Stimulated activated CD4-positive, alpha-beta T cell treated with anti-CD3 and anti-CD28 coated beads, Interleukin-1b, Interleukin-23, amount 100 ng/mL, for 24 hours (primary cell): ENCODE measurements around the gene EML1.

Experiments used
- DNase-seq, 4 experiments: peaks; one replicate each; pipeline ENCODE4 v3.0.0-alpha.2; 2020; ENCODE audit warnings: low read depth in 4 of 4, low spot score in 1 of 4

EML1 gene

GRCh38 chr14:99775351-99775750 lies 17.9 kb upstream of the EML1 start:
- DNase-seq: no peak

DNA sequence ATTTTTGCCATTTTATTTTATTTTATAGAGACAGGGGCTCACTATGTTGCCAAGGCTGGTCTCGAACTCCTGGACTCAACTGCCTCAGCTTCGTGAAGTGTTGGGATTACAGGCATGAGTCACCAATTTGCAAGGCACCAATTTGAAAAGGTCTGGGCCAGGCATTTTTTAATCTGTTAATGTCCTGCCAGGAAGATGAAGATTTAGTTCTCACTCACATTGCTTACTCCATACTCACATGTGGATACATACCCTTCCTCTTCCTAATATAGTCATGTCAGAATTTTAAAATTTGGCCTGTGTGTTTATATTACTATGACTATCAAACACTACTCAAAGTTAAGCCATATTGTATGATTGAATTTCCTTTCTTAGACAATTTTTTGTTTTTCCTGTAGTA lies 15.3 kb upstream of the EML1 start:
- DNase-seq: no peak

GRCh38 chr14:99779751-99780150 lies 13.5 kb upstream of the EML1 start:
- no peak for DNase-seq

- no peak for DNase-seq
These were observed 12.5 kb upstream of the EML1 start for GRCh38 chr14:99780690-99781089.

DNA sequence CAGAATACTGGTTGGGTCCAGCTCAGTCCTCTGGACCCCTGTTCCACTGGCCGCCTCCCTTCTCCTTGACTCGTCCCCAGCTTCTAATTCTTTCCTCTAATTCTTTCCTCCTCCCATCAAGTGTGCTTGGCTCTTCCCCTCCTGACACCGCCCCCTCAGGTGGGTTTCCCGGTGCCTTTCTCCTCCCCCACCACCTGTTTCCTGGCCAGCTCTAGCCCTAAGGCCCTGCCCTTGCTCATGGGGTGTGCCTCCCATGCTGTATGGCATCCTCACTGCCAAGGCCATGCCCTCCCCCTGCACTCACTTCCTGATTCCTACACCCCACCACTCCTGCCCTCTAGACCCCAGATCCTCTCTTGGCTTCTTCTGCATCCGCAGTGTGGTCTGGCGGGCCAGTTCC lies 12.1 kb upstream of the EML1 start:
- DNase-seq: no peak

DNA sequence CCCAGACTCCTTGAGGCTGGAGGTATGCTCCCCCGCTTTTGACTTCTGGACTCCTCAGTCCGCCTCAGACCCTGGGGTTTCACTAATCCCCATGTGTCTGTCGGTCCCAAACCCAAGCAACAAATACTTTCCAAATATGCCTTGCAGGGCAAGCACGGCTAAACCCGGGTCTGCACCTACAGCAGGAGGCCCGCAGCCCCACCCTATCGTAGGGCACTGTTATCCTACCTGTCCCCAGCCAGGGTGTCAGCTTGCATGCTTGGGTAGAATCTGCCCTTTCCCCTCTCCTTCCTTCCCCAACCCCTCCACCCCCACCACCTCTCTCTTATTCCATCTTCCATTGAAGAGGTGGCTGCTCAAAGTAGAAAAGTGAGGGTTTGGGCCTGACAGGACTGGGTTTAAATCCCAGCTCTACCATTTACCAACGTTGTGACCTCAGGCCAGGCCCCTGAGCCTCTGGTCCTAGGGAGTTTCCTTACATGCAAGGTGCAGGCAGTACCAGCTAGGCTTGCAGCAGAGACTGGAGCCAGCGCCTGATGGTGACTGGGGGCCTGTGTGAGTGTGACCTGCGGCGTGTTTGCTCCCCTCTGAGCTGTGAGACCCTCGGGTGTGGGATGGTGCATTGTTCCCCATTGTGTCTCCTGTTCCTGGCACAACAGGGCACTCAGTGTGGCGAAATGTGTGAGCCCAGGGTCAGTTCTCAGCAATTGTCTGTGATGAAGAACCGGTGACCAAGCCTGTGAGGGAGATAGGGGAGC lies 11.2 kb upstream of the EML1 start:
- no peak for DNase-seq

- no peak for DNase-seq
These were observed 8.7 kb upstream of the EML1 start for GRCh38 chr14:99784508-99784907.

DNA sequence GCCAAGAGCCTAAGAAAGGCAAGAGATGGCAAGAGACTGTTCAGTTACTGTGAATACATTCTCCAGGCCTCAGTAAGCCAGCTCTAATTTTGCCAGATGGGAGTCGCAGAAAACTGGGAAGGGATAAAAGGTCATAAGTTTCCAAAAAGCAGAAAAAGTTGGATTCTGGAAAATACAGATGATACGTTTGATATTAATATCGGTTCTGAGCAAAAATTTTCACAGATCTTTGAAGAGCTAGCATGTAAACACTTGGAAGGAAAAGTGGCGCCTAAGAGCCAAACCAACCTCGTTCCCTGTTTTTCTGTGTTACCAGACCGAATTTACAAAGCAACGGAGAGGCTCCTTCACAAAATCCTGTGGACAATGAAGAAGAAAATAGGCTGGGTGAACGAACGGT lies 7.8 kb upstream of the EML1 start:
- DNase-seq: no peak

- no peak for DNase-seq
These were observed 6.7 kb upstream of the EML1 start for GRCh38 chr14:99786511-99786989.

DNA sequence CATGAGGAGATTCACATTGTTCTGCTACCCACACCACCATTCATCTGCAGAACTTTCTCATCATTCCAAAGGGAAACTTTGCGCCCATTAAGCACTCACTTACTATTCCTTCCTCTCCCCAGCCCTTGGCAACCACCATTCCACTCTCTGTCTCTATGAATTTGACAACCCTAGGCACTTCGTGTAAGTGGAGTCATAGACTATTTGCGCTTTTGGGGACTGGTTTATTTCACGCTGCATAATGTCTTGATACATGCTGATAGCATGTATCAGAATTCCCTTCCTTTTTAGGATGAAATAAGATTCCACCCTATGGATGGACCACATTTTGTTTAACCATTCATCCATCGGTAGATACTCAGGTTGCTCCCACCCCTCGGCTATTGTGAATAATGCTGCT lies 4.5 kb upstream of the EML1 start:
- DNase-seq: no peak

DNA sequence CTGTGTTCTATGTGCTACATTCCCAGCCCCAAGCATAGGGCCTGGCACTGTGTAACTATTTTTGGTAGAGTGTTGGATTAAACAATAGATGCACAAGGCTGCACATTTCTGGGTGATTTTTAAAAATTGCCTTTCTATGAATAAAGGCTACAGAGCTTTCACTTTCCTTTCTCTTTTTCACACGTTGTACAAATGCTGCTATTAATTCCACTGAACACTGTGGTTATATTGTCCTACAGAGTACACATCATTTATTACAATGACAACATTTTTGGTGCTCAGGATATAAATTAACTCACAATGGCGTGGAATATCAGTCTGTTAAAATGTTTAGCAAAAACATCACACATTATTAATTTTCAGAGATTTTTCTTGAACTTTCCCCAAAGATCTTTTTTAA lies 3.6 kb upstream of the EML1 start:
- no peak for DNase-seq

DNA sequence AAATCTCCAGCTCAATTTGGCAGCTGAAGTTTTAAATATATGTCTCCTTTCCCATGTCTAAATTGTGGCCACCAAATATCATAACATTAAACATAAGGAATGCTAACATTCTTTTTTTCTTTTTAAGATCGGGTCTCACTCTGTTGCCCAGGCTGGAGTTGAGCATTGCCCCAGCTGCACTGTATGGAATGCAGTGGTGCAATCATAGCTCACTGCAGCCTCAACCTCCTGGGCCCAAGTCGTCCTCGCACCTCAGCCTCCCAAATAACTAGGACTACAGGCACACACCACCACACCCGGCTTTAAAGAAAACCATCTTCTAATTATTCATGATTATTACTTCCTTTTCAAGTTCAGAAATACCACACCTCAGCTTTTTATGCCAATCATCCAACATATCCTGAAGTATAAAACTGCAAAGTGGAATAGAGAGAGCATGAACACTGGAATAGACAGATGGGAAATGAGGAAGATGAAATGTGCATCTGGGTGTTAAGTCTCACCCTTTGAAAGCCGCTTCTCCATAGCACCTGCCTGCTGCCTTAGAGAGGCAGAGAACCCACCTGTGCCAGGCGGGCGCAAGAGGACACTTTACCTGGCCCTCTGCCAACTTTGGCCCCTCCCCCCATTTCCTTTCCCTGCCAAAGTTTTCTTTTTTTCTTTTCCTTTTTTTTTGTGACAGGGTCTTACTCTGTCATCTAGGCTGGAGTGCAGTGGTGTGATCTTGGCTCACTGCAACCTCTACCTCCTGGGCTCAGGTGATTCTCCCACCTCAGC lies 2.8 kb upstream of the EML1 start:
- no peak for DNase-seq

- DNase-seq: no peak
These were observed 2.2 kb upstream of the EML1 start for GRCh38 chr14:99790978-99791376.

DNA sequence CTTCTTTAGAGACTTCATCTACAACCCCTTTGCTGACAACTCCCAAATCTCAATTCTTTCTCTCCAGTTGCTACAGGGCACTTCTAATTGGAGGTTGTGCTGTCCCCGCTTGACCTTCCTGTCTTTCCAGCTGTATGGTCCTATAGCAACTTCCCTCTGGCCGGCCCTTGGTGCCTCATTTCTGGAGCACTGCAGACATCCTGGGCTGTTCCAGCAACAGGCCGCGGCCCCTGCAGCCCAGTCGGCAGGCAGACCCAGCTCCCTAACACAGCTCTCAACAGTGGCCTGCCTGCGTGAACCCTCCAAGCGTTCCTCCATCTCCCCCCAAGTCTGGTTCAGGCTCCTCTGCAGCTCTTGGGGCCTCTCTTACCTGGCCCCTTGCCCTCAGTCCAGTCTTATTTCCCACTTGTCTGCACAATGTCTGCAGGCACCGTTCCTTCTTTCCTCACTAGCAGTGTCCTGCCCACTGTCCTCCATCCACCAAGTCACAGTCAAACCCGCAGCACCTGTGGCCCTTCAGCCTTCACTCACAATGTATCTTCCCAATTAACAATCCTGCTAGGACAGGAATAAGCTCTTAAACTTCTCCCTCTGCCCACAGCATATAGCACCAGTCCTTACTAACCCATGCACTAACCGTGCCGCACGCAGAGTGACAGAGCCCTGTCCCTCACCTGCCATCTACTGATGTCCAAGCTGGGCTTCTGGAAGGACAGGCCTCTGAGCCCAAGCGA lies 1.6 kb upstream of the EML1 start:
- no peak for DNase-seq

DNA sequence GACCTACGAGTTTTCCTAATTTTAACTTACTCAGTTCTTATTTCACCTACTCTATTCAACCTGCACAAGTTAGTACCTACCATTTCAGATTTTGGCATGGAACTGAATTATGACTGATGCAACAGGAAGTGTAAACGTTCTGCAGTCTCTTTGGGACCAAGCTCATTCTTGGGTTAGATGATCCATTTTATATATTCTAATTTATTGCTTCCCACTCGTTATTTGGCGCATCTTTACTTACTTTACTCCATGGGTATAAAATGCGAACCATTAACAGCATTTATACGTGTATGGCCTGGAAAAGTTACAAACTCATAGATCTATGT lies 1.0 kb upstream of the EML1 start:
- no peak for DNase-seq

DNA sequence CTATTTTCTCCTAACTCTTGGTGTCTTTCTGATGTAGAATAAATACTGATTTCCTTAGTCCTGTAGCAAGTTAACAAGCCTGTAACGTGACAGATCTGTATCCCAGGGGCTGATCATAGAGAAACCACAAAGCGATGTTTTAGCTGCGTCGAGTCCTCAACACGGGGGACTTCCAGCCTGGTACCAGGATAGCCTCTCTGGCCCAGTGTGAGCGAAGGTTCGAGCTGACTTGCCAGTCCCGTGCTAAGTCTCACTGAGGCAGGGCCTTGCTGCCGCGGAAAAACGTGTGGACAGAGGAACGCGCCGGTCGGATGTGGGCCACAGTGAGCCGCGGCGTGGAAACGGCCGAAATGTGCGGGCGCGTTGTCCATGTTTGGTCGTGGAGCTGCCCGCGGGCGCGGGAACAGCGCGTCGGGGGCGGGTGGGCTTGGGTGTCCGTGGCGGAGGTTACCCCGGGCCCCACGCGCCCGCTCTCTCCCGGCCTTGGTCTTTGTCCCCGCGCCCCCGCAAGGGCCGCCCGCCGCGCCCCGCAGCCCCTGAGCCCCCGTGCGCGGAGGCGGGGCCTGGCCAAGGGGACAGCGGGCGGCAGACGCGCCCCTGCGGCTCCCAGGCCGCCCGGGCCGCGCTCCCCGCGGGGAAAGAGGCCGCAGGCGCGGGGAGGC lies 531 bp upstream of the EML1 start:
- DNase-seq: no peak

DNA sequence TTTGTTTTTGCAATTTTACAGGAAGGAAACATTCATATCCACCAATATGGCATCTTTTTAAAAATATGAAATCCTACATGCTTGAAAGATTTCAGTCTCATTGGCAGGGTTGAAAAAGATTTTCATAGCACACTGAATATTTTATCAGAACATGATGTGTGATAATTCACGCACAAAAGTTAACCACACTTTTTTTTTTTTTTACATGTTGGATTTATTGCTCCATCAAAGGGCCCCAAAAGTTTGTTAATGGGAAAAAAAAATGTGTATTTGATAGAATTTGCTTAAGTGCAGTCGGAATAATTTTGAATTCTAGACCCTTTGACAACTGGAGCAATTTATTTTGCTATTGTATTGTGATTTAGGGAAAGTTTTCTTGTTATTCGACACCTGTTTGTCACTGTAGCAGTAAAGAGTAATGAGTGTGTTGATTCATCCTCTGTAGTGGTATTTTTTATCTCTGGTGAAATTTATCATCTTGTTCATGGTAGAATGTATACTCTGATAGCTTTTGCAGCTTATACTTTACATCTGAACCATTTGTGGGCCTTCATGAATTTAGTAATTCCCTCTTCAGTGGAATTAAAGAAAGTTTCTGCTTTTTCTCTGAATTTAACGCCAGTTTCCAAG lies 1.1 kb downstream of the EML1 start:
- DNase-seq: no peak

DNA sequence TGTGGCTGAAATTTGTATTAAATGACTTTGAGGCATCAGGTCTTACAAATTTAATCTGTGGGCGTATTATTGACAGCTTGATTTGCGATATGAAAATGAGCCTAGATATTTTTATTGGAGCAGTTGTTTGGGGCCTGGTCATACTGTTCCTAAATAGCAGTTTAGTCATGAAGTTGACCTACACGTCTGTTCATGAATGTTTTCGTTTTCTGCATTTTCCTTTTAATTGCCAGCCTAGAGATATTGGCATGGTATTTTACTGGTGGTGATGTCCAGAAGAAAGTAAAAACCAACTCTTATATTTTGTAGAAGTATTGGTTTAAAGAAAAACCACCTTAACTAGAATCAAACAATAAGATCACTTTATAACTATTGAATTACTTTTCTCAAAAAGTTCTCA lies 1.8 kb downstream of the EML1 start:
- no peak for DNase-seq

- DNase-seq: no peak
These were observed 4.0 kb downstream of the EML1 start for GRCh38 chr14:99797231-99797630.

GRCh38 chr14:99800781-99801180 lies 7.6 kb downstream of the EML1 start:
- DNase-seq: no peak
